Activated T-helper 2 cell treated with anti-CD3 and anti-CD28 coated beads, Interferon-gamma antibody, Interleukin-2, Interleukin-4, amounts not matched to agents 10 μg/mL and 5 μg/mL and 100 μg/mL, durations not matched to agents 14 hours and 24 hours and 36 hours (primary cell): Measurements from ENCODE around the gene SOBP. TPM values are rescaled to one million over a fixed set of nuclear protein-coding genes. Genes with fewer than 3 reads are reported as not detected.

Experiments
- DNase-seq: peaks from one replicate; pipeline ENCODE4 v3.0.0; 2021; ENCODE audit warnings: low spot score
- H3K27ac Mint-ChIP-seq: one replicate; pipeline ENCODE4 v1.8.0; 2021; ENCODE audit warnings: mixed read lengths
- H3K27me3 Mint-ChIP-seq: one replicate; pipeline ENCODE4 v1.8.0; 2021; ENCODE audit warnings: low read depth, mixed read lengths
- H3K36me3 Mint-ChIP-seq: one replicate; pipeline ENCODE4 v1.8.0; 2021; ENCODE audit warnings: low read depth, mixed read lengths
- H3K4me1 Mint-ChIP-seq: one replicate; pipeline ENCODE4 v1.8.0; 2021; ENCODE audit warnings: low read depth, mixed read lengths
- H3K4me3 Mint-ChIP-seq: one replicate; pipeline ENCODE4 v1.8.0; 2021; ENCODE audit warnings: low read depth, mild to moderate bottlenecking, moderate library complexity, mixed read lengths
- H3K9me3 Mint-ChIP-seq: one replicate; pipeline ENCODE4 v1.8.0; 2021; ENCODE audit warnings: mixed read lengths
- intact Hi-C: fragments of 100-400 bp; cut with micrococcal nuclease; formaldehyde crosslinking; loops from one replicate; pipeline ENCODE4 v1.15.1; 2023
- total RNA-seq: library from RNA; stranded (reverse); gene quantifications from 2 replicates; pipeline ENCODE4 v1.2.3, GENCODE V29; 2022

SOBP gene
- total RNA-seq, 1 donor from 2014 or later = 0.18 TPM

GRCh38 chr6:107572886-107573285 is 83.0 kb downstream of the SOBP start:
- Mint-ChIP-seq H3K36me3 (no peaks in the 10 kb centered on the region), H3K9me3 (no peaks in the 10 kb centered on the region), H3K27me3 (peaks cover 27% of the 10 kb centered on the region), H3K4me1 (no peaks in the 10 kb centered on the region), H3K27ac (no peak overlapping the region), H3K4me3 (no peak overlapping the region)
- no peak for DNase-seq
- intact Hi-C loops = no loop called here

- no peak for DNase-seq
- Mint-ChIP-seq H3K4me3 (no peak overlapping the region), H3K27me3 (peaks cover 31% of the 10 kb centered on the region), H3K36me3 (no peaks in the 10 kb centered on the region), H3K27ac (no peak overlapping the region), H3K4me1 (no peaks in the 10 kb centered on the region), H3K9me3 (no peaks in the 10 kb centered on the region)
- intact Hi-C loops = no loop called here
Measured at GRCh38 chr6:107574856-107575255, 84.9 kb downstream of the SOBP start.

- Mint-ChIP-seq H3K4me1 (no peaks in the 10 kb centered on the region), H3K9me3 (no peaks in the 10 kb centered on the region), H3K27me3 (peaks cover 35% of the 10 kb centered on the region), H3K27ac (no peak overlapping the region), H3K4me3 (no peak overlapping the region), H3K36me3 (no peaks in the 10 kb centered on the region)
- DNase-seq = no peak
- intact Hi-C loops = no loop called here
Measured at GRCh38 chr6:107576852-107577251, 86.9 kb downstream of the SOBP start.

GRCh38 chr6:107578642-107579341 is 88.9 kb downstream of the SOBP start:
- Mint-ChIP-seq H3K27me3 (peaks cover 45% of the 10 kb centered on the region), H3K27ac (no peak overlapping the region), H3K9me3 (no peaks in the 10 kb centered on the region), H3K36me3 (no peaks in the 10 kb centered on the region), H3K4me1 (no peaks in the 10 kb centered on the region), H3K4me3 (no peak overlapping the region)
- intact Hi-C loops = no loop called here
- DNase-seq = no peak

- intact Hi-C loops = no loop called here
- Mint-ChIP-seq H3K27ac (no peak overlapping the region), H3K4me3 (no peak overlapping the region), H3K27me3 (peaks cover 41% of the 10 kb centered on the region), H3K36me3 (no peaks in the 10 kb centered on the region), H3K4me1 (no peaks in the 10 kb centered on the region), H3K9me3 (no peaks in the 10 kb centered on the region)
- no peak for DNase-seq
Measured at GRCh38 chr6:107579456-107580056, 89.6 kb downstream of the SOBP start.

- H3K27me3 Mint-ChIP-seq = peaks cover 45% of the 10 kb centered on the region
- no peak overlapping the region for H3K27ac Mint-ChIP-seq
- DNase-seq = no peak
- no peaks in the 10 kb centered on the region for H3K36me3 Mint-ChIP-seq
- intact Hi-C loops = no loop called here
- no peak overlapping the region for H3K4me3 Mint-ChIP-seq
- H3K9me3 Mint-ChIP-seq = no peaks in the 10 kb centered on the region
- no peaks in the 10 kb centered on the region for H3K4me1 Mint-ChIP-seq
Measured at GRCh38 chr6:107582086-107582485, 92.2 kb downstream of the SOBP start.

GRCh38 chr6:107584726-107585125 is 94.8 kb downstream of the SOBP start:
- Mint-ChIP-seq H3K27me3 (peaks cover 62% of the 10 kb centered on the region), H3K9me3 (no peaks in the 10 kb centered on the region), H3K36me3 (no peaks in the 10 kb centered on the region), H3K4me1 (no peaks in the 10 kb centered on the region), H3K4me3 (no peak overlapping the region), H3K27ac (no peak overlapping the region)
- no peak for DNase-seq
- intact Hi-C loops = no loop called here

GRCh38 chr6:107585815-107586435 is 96.0 kb downstream of the SOBP start:
- H3K36me3 Mint-ChIP-seq = no peaks in the 10 kb centered on the region
- intact Hi-C loops = no loop called here
- H3K27ac Mint-ChIP-seq = no peak overlapping the region
- H3K4me1 Mint-ChIP-seq = no peaks in the 10 kb centered on the region
- peaks cover 65% of the 10 kb centered on the region for H3K27me3 Mint-ChIP-seq
- no peak for DNase-seq
- no peaks in the 10 kb centered on the region for H3K9me3 Mint-ChIP-seq
- H3K4me3 Mint-ChIP-seq = no peak overlapping the region

GRCh38 chr6:107587451-107587850 is 97.5 kb downstream of the SOBP start:
- intact Hi-C loops = no loop called here
- H3K9me3 Mint-ChIP-seq = no peaks in the 10 kb centered on the region

GRCh38 chr6:107589199-107589598 is 99.3 kb downstream of the SOBP start:
- intact Hi-C loops = no loop called here
- no peaks in the 10 kb centered on the region for H3K4me1 Mint-ChIP-seq
- no peak overlapping the region for H3K4me3 Mint-ChIP-seq
- H3K9me3 Mint-ChIP-seq = no peaks in the 10 kb centered on the region
- peaks cover 67% of the 10 kb centered on the region for H3K27me3 Mint-ChIP-seq
- no peak for DNase-seq
- H3K36me3 Mint-ChIP-seq = no peaks in the 10 kb centered on the region
- H3K27ac Mint-ChIP-seq = no peak overlapping the region

More at GRCh38 chr6:107587451-107587850, 97.5 kb downstream of the SOBP start:
- H3K4me3 Mint-ChIP-seq = no peak overlapping the region
- DNase-seq = no peak
- H3K36me3 Mint-ChIP-seq = no peaks in the 10 kb centered on the region
- H3K27ac Mint-ChIP-seq = no peak overlapping the region
- peaks cover 66% of the 10 kb centered on the region for H3K27me3 Mint-ChIP-seq
- H3K4me1 Mint-ChIP-seq = no peaks in the 10 kb centered on the region

GRCh38 chr6:107589934-107590333 is 100.0 kb downstream of the SOBP start:
- Mint-ChIP-seq H3K27me3 (peaks cover 75% of the 10 kb centered on the region), H3K4me1 (no peaks in the 10 kb centered on the region), H3K4me3 (no peak overlapping the region), H3K27ac (no peak overlapping the region), H3K36me3 (no peaks in the 10 kb centered on the region), H3K9me3 (no peaks in the 10 kb centered on the region)
- DNase-seq = no peak
- intact Hi-C loops = no loop called here

- H3K27me3 Mint-ChIP-seq = peaks cover 76% of the 10 kb centered on the region
Measured at GRCh38 chr6:107590378-107590777, 100.5 kb downstream of the SOBP start.

GRCh38 chr6:107591346-107591745 is 101.4 kb downstream of the SOBP start:
- Mint-ChIP-seq H3K4me3 (no peak overlapping the region), H3K4me1 (no peaks in the 10 kb centered on the region), H3K27me3 (peaks cover 74% of the 10 kb centered on the region), H3K9me3 (no peaks in the 10 kb centered on the region), H3K27ac (no peak overlapping the region), H3K36me3 (no peaks in the 10 kb centered on the region)
- intact Hi-C loops = no loop called here
- DNase-seq = no peak

More at GRCh38 chr6:107590378-107590777, 100.5 kb downstream of the SOBP start:
- DNase-seq = no peak
- H3K4me3 Mint-ChIP-seq = no peak overlapping the region
- no peak overlapping the region for H3K27ac Mint-ChIP-seq
- H3K9me3 Mint-ChIP-seq = no peaks in the 10 kb centered on the region
- H3K4me1 Mint-ChIP-seq = no peaks in the 10 kb centered on the region
- H3K36me3 Mint-ChIP-seq = no peaks in the 10 kb centered on the region
- intact Hi-C loops = no loop called here
